Endothelial cell of umbilical vein (primary cell): ENCODE results near the gene DYNC2H1. TPM values are rescaled to one million over a fixed set of nuclear protein-coding genes. Genes with fewer than 3 reads are reported as not detected.

Source experiments
- BruUV-seq: library from RNA; stranded (reverse); fragments of 400-500 nt; replicated peaks from 2 replicates; lab custom pipeline; 2021; lab: Mats Ljungman, UMichigan
- CTCF ChIA-PET: fragments of 300-600, 350-600 bp; sonication (Branson Sonifier 250); formaldehyde crosslinking; loops from one replicate; lab custom pipeline; 2021; ENCODE audit warnings: antibody characterized with exemption, inconsistent platforms; lab: Charles Lee
- POLR2A ChIA-PET: fragments of 300-600, 350-600 bp; sonication (Branson Sonifier 250); formaldehyde crosslinking; loops from one replicate; lab custom pipeline; 2021; ENCODE audit warnings: antibody characterized with exemption, inconsistent platforms; lab: Charles Lee
- DNase-seq: peaks from one replicate; pipeline ENCODE4 v3.0.0-alpha.2; 2011; ENCODE audit warnings: low read depth, low spot score
- FAIRE-seq: peaks from 2 replicates; lab custom pipeline; 2011; peaks lifted over from hg19 to GRCh38; lab: Jason Lieb, UNC
- H2AFZ ChIP-seq: 2 replicates; pipeline ENCODE4 v1.6.0; 2012; ENCODE audit warnings: low read depth, low read length, control low read depth, inconsistent platforms
- H3K27ac ChIP-seq: 2 replicates; pipeline ENCODE4 v1.5.1; 2011; ENCODE audit warnings: low read depth, mild to moderate bottlenecking, control low read depth, low read length, moderate library complexity; ENCODE audit not compliant: insufficient read depth
- H3K27me3 ChIP-seq, 2 experiments: 2 replicates each; pipeline versions ENCODE4 v1.6.0 to v1.6.1; 2011; ENCODE audit warnings: low read length in 2 of 2, mixed read lengths in 1 of 2; ENCODE audit not compliant: control insufficient read depth in 2 of 2, insufficient read depth in 2 of 2
- H3K36me3 ChIP-seq, 2 experiments: 2 replicates in 1 of 2; 3 replicates in 1 of 2; pipeline ENCODE4 v1.5.1; 2011; ENCODE audit warnings: low read length in 2 of 2, mild to moderate bottlenecking in 1 of 2, moderate library complexity in 1 of 2; ENCODE audit not compliant: control insufficient read depth in 2 of 2, insufficient read depth in 2 of 2; ENCODE audit errors: extremely low read depth in 1 of 2
- H3K4me1 ChIP-seq: 3 replicates; pipeline ENCODE4 v1.5.1; 2011; ENCODE audit warnings: mild to moderate bottlenecking, low read length; ENCODE audit not compliant: control insufficient read depth, insufficient read depth; ENCODE audit errors: extremely low read depth
- H3K4me2 ChIP-seq: 2 replicates; pipeline ENCODE4 v1.6.1; 2011; ENCODE audit warnings: low read length, control low read depth, mixed read lengths; ENCODE audit not compliant: insufficient read depth
- H3K4me3 ChIP-seq, 3 experiments: fragments of 200-600 bp in 1 of 3; sonication (generic), shearing (Covaris generic) in 1 of 3; replicated peaks in 1 of 3; 2 replicates each; pipeline ENCODE4 v1.5.1; 2011 to 2016; ENCODE audit warnings: control low read depth in 3 of 3, low read length in 3 of 3, mild to moderate bottlenecking in 2 of 3, inconsistent platforms in 1 of 3, low read depth in 1 of 3, moderate library complexity in 1 of 3; ENCODE audit not compliant: insufficient read depth in 1 of 3
- H3K79me2 ChIP-seq: 2 replicates; pipeline ENCODE4 v1.6.0; 2012; ENCODE audit warnings: low read length, inconsistent platforms; ENCODE audit not compliant: control insufficient read depth, insufficient read depth
- H3K9ac ChIP-seq: replicated peaks from 2 replicates; pipeline ENCODE3; 2011; ENCODE audit warnings: low read length, control low read depth; ENCODE audit not compliant: insufficient read depth; ENCODE audit errors: extremely low read depth
- H3K9me1 ChIP-seq: replicated peaks from 3 replicates; pipeline ENCODE4 v1.6.0; 2011; ENCODE audit warnings: mild to moderate bottlenecking, low read length; ENCODE audit not compliant: control insufficient read depth, insufficient read depth; ENCODE audit errors: extremely low read depth
- H3K9me3 ChIP-seq: replicated peaks from 2 replicates; pipeline ENCODE4 v1.5.1; 2012; ENCODE audit warnings: low read length, inconsistent platforms; ENCODE audit not compliant: control insufficient read depth, insufficient read depth
- H4K20me1 ChIP-seq: replicated peaks from 2 replicates; pipeline ENCODE3; 2011; ENCODE audit warnings: mild to moderate bottlenecking, low read length; ENCODE audit not compliant: control insufficient read depth, insufficient read depth; ENCODE audit errors: extremely low read depth
- CTCF ChIP-seq, 2 donors: IDR thresholded peaks; 1 replicate in 1 of 2; 2 replicates in 1 of 2; pipeline ENCODE4 v1.5.1; 2011; ENCODE audit warnings: low read length in 2 of 2, mild to moderate bottlenecking in 2 of 2, moderate library complexity in 2 of 2, control low read depth in 1 of 2, inconsistent platforms in 1 of 2, low read depth in 1 of 2; ENCODE audit not compliant: insufficient read depth in 1 of 2; ENCODE audit errors: extremely low read depth in 1 of 2
- EZH2 ChIP-seq: IDR thresholded peaks from 2 replicates; pipeline ENCODE4 v1.6.1; 2012; ENCODE audit warnings: borderline replicate concordance, low read depth, mild to moderate bottlenecking, moderate library complexity, low read length, inconsistent platforms; ENCODE audit not compliant: severe bottlenecking
- FOS ChIP-seq: IDR thresholded peaks from 2 replicates; pipeline ENCODE4 v1.6.1; 2011; ENCODE audit warnings: mild to moderate bottlenecking, low read length, moderate library complexity, borderline replicate concordance; ENCODE audit not compliant: insufficient read depth
- GATA2 ChIP-seq: IDR thresholded peaks from 2 replicates; pipeline ENCODE4 v1.7.0; 2011; ENCODE audit warnings: low read depth, mild to moderate bottlenecking, moderate library complexity, mixed read lengths, low read length; ENCODE audit not compliant: insufficient read length, insufficient read depth
- JUN ChIP-seq: IDR thresholded peaks from 2 replicates; pipeline ENCODE4 v1.6.1; 2011; ENCODE audit warnings: borderline replicate concordance, low read depth; ENCODE audit not compliant: insufficient read length, insufficient read depth
- MYC ChIP-seq: IDR thresholded peaks from one replicate; pipeline ENCODE4 v1.6.1; 2011; ENCODE audit warnings: mild to moderate bottlenecking, low read depth, low read length
- POLR2A ChIP-seq: IDR thresholded peaks from 2 replicates; pipeline ENCODE4 v1.6.1; 2012; ENCODE audit warnings: low read depth, mild to moderate bottlenecking, control low read depth, low read length
- POLR2AphosphoS5 ChIP-seq: IDR thresholded peaks from 2 replicates; pipeline ENCODE4 v1.6.1; 2012; ENCODE audit warnings: low read depth, mild to moderate bottlenecking, control low read depth, low read length, moderate library complexity; ENCODE audit not compliant: insufficient read depth
- dilution Hi-C: fragments of 300-500 bp; cut with MboI; formaldehyde crosslinking; loops from one replicate; pipeline ENCODE4 v1.15.0; 2019; ENCODE audit warnings: low sequenced_read_pairs; ENCODE audit not compliant: extremely low pct_ligation_motif_present
- intact Hi-C: fragments of 100-400 bp; cut with micrococcal nuclease; formaldehyde crosslinking; loops from one replicate; pipeline ENCODE4 v1.10.0; 2022
- polyA plus RNA-seq, 4 experiments: library from polyadenylated mRNA; depleted of rRNA in 3 of 4; stranded (reverse) in 3 of 4; unstranded in 1 of 4; fragments of >200 nt; gene quantifications; 2 replicates each; pipeline versions ENCODE4 v1.2.1 to v1.2.3, GENCODE V29; 2011 to 2012; ENCODE audit warnings: missing spikeins in 1 of 4
- total RNA-seq: library from RNA; stranded (reverse); gene quantifications from 2 replicates; pipeline ENCODE4 v1.2.3, GENCODE V29; 2021
- TF ChIP-seq, protein P1 (sequence below): IDR thresholded peaks from 2 replicates; pipeline ENCODE4 v1.6.1; 2011; ENCODE audit not compliant: insufficient read depth, insufficient read length

DYNC2H1 gene
- total and polyA plus RNA-seq, 2 donors (not counting 3 experiments of a cell fraction or from before 2014, with no cell fraction given) = 1.9 to 4.2 TPM

- H3K79me2 ChIP-seq = no peaks in the 10 kb centered on the region
- H3K4me1 ChIP-seq = no peaks in the 10 kb centered on the region
- no peaks in the 10 kb centered on the region for H4K20me1 ChIP-seq
- CTCF ChIA-PET = interaction anchor here (1.2 to 1.9 kb wide), 2 partner anchors 9 to 23 kb away, joined by 3 to 5 read pairs; no protein-coding TSS in a partner anchor
- no peaks in the 10 kb centered on the region for H3K27me3 ChIP-seq
- POLR2A ChIA-PET = no interaction called here
- H2AFZ ChIP-seq = no peak overlapping the region
- FAIRE-seq (no peak), DNase-seq (no peak)
- dilution Hi-C loops (no loop called here), intact Hi-C loops (no loop called here)
- no peak overlapping the region for H3K4me2 ChIP-seq
- H3K4me3 ChIP-seq = no peak overlapping the region
- BruUV-seq = no TSS peak
- no peaks in the 10 kb centered on the region for H3K9me3 ChIP-seq
- no peaks in the 10 kb centered on the region for H3K9me1 ChIP-seq
- TF ChIP-seq JUN (no peak), POLR2AphosphoS5 (no peak), CTCF (IDR thresholded peaks at IDR 0.05; ENCODE audit: extremely low read depth in 1 of 2, insufficient read depth in 1 of 2, low read depth in 1 of 2, low read length in 2 of 2) (no peak), GATA2 (no peak), FOS (no peak), POLR2A (no peak), MYC (no peak), EZH2 (no peak)
- TF ChIP-seq, protein P1, sequence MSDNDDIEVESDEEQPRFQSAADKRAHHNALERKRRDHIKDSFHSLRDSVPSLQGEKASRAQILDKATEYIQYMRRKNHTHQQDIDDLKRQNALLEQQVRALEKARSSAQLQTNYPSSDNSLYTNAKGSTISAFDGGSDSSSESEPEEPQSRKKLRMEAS = no peak
- H3K36me3 ChIP-seq = no peaks in the 10 kb centered on the region
- no peak overlapping the region for H3K27ac ChIP-seq
- H3K9ac ChIP-seq = no peak overlapping the region
These were observed 157.1 kb downstream of the DYNC2H1 start for GRCh38 chr11:103266167-103266831.
